WERI-Rb-1 (cell line): Measurements from ENCODE around the gene COMMD7.

Experiments used
- DNase-seq: peaks from one replicate; pipeline ENCODE4 v3.0.0-alpha.2; 2020
- H3K27ac ChIP-seq: fragments of 250-450 bp; sonication (Bioruptor Pico); 2 replicates; pipeline ENCODE4 v1.5.1; 2020; ENCODE audit warnings: mild to moderate bottlenecking, moderate library complexity
- H3K27me3 ChIP-seq: fragments of 250-450 bp; sonication (Bioruptor Pico); 2 replicates; pipeline ENCODE4 v1.5.1; 2021; ENCODE audit warnings: mild to moderate bottlenecking, low read depth, moderate library complexity; ENCODE audit not compliant: insufficient read depth, severe bottlenecking
- H3K36me3 ChIP-seq: fragments of 250-450 bp; sonication (Bioruptor Pico); 2 replicates; pipeline ENCODE4 v1.5.1; 2020; ENCODE audit warnings: mild to moderate bottlenecking, moderate library complexity
- H3K4me3 ChIP-seq: 2 replicates; pipeline ENCODE4 v1.5.1; 2011; ENCODE audit warnings: low read depth, mild to moderate bottlenecking, control low read depth, low read length
- H3K9me3 ChIP-seq: fragments of 250-450 bp; sonication (Bioruptor Pico); 2 replicates; pipeline ENCODE4 v1.5.1; 2021; ENCODE audit warnings: mild to moderate bottlenecking, moderate library complexity; ENCODE audit not compliant: severe bottlenecking
- CTCF ChIP-seq: IDR thresholded peaks from 2 replicates; pipeline ENCODE4 v1.5.1; 2011; ENCODE audit warnings: low read depth, mild to moderate bottlenecking, control low read depth, inconsistent platforms, low read length

The COMMD7 gene

GRCh38 chr20:32667027-32667426 is 76.2 kb downstream of the COMMD7 start:
- no peak for TF ChIP-seq CTCF
- Histone ChIP-seq H3K4me3 (no peak overlapping the region), H3K27me3 (no peaks in the 10 kb centered on the region), H3K9me3 (no peaks in the 10 kb centered on the region), H3K36me3 (no peaks in the 10 kb centered on the region), H3K27ac (no peak overlapping the region)
- no peak for DNase-seq

GRCh38 chr20:32664678-32665159 is 78.5 kb downstream of the COMMD7 start:
- H3K4me3 ChIP-seq = no peak overlapping the region
- peak overlapping the region; percentile 70 for H3K27ac ChIP-seq
- no peaks in the 10 kb centered on the region for H3K27me3 ChIP-seq
- DNase-seq = no peak
- H3K36me3 ChIP-seq = no peaks in the 10 kb centered on the region
- TF ChIP-seq CTCF = no peak
- H3K9me3 ChIP-seq = no peaks in the 10 kb centered on the region

- peak overlapping the region; percentile 70 for H3K27ac ChIP-seq
- no peaks in the 10 kb centered on the region for H3K9me3 ChIP-seq
- no peak for TF ChIP-seq CTCF
- no peak for DNase-seq
- no peak overlapping the region for H3K4me3 ChIP-seq
- no peaks in the 10 kb centered on the region for H3K27me3 ChIP-seq
- no peaks in the 10 kb centered on the region for H3K36me3 ChIP-seq
These were observed 79.1 kb downstream of the COMMD7 start for GRCh38 chr20:32664012-32664677.

GRCh38 chr20:32663335-32664011 is 79.8 kb downstream of the COMMD7 start:
- Histone ChIP-seq H3K36me3 (no peaks in the 10 kb centered on the region), H3K4me3 (no peak overlapping the region), H3K9me3 (no peaks in the 10 kb centered on the region), H3K27ac (peak overlapping the region; percentile 31), H3K27me3 (no peaks in the 10 kb centered on the region)
- no peak for TF ChIP-seq CTCF
- DNase-seq = no peak

GRCh38 chr20:32661820-32662528 is 81.3 kb downstream of the COMMD7 start:
- peak; percentile 53 for TF ChIP-seq CTCF

More at GRCh38 chr20:32661820-32662528, 81.3 kb downstream of the COMMD7 start:
- Histone ChIP-seq H3K4me3 (no peak overlapping the region), H3K9me3 (no peaks in the 10 kb centered on the region), H3K27me3 (no peaks in the 10 kb centered on the region), H3K36me3 (no peaks in the 10 kb centered on the region), H3K27ac (no peak overlapping the region)
- DNase-seq = no peak
